ENCODE results near the gene DLG5. TPM values are rescaled to one million over a fixed set of nuclear protein-coding genes. Genes with fewer than 3 reads are reported as not detected.

The DLG5 gene
- total and polyA plus RNA-seq, 9 of the 15 experiments (the other 6 are each of a cell fraction or from before 2014, with no cell fraction given): 1.4 to 26.8 (median 11.2) TPM

- TF ChIP-seq GMEB1 (CRISPR knock-in tag; IDR thresholded peaks at IDR 0.05): no peak
- TF ChIP-seq ELF2 (CRISPR knock-in tag; IDR thresholded peaks at IDR 0.05): 0 out of 2 replicates have a peak, but pooled peaks have one; percentile 11
- TF ChIP-seq CXXC5 (CRISPR knock-in tag; IDR thresholded peaks at IDR 0.05): peak; percentile 35; the same call in 1 of the 2 replicates
- 0 out of 2 replicates have a peak, but pooled peaks have one; percentile 23 for TF ChIP-seq GTF2F1 (IDR thresholded peaks at IDR 0.05; ENCODE audit: low read depth, low read length)
- TF ChIP-seq, protein P1, sequence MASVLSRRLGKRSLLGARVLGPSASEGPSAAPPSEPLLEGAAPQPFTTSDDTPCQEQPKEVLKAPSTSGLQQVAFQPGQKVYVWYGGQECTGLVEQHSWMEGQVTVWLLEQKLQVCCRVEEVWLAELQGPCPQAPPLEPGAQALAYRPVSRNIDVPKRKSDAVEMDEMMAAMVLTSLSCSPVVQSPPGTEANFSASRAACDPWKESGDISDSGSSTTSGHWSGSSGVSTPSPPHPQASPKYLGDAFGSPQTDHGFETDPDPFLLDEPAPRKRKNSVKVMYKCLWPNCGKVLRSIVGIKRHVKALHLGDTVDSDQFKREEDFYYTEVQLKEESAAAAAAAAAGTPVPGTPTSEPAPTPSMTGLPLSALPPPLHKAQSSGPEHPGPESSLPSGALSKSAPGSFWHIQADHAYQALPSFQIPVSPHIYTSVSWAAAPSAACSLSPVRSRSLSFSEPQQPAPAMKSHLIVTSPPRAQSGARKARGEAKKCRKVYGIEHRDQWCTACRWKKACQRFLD (CRISPR knock-in tag; IDR thresholded peaks at IDR 0.05): peak; percentile 46; the same call in 1 of the 2 replicates
- peak; percentile 49; the same call in 1 of the 2 replicates for TF ChIP-seq BHLHE40 (IDR thresholded peaks at IDR 0.05; ENCODE audit: low read length)
- peak; percentile 47; the same call in 1 of the 2 replicates for TF ChIP-seq DEAF1 (CRISPR knock-in tag; IDR thresholded peaks at IDR 0.05)
- TF ChIP-seq, protein P2, sequence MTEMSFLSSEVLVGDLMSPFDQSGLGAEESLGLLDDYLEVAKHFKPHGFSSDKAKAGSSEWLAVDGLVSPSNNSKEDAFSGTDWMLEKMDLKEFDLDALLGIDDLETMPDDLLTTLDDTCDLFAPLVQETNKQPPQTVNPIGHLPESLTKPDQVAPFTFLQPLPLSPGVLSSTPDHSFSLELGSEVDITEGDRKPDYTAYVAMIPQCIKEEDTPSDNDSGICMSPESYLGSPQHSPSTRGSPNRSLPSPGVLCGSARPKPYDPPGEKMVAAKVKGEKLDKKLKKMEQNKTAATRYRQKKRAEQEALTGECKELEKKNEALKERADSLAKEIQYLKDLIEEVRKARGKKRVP (CRISPR knock-in tag; IDR thresholded peaks at IDR 0.05): 0 out of 2 replicates have a peak, but pooled peaks have one; percentile 5
- TF ChIP-seq PCBP2 (IDR thresholded peaks at IDR 0.05; ENCODE audit: low read depth, low read length, poor library complexity, severe bottlenecking): no peak
- TF ChIP-seq ZNF384 (IDR thresholded peaks at IDR 0.05; ENCODE audit: low read depth, low read length): peak; percentile 49; the same call in 1 of the 2 replicates
- no peak for TF ChIP-seq MIER1 (IDR thresholded peaks at IDR 0.05; ENCODE audit: low read depth)
These were observed 18.4 kb downstream of the DLG5 start (continued) for GRCh38 chr10:77907900-77908717.
